HFFc6 (cell line): Measurements from ENCODE around the gene ANXA7. TPM values are rescaled to one million over a fixed set of nuclear protein-coding genes. Genes with fewer than 3 reads are reported as not detected.
A peak's percentile ranks its signal among the peaks of the same experiment; 100 is the strongest.

Experiments used
- DNase-seq: peaks from one replicate; pipeline ENCODE4 v3.0.0-alpha.2; 2018
- H3K27ac Mint-ChIP-seq: 2 replicates; pipeline ENCODE4 v1.8.0; 2020; ENCODE audit warnings: mild to moderate bottlenecking, mixed read lengths
- H3K27me3 Mint-ChIP-seq: 2 replicates; pipeline ENCODE4 v1.8.0; 2021; ENCODE audit warnings: mild to moderate bottlenecking, moderate library complexity, mixed read lengths; ENCODE audit not compliant: insufficient read depth
- H3K36me3 Mint-ChIP-seq: 2 replicates; pipeline ENCODE4 v1.8.0; 2021; ENCODE audit warnings: low read depth, mixed read lengths
- H3K4me1 Mint-ChIP-seq: 2 replicates; pipeline ENCODE4 v1.8.0; 2020; ENCODE audit warnings: low read depth, mixed read lengths
- H3K4me3 Mint-ChIP-seq: 2 replicates; pipeline ENCODE4 v1.8.0; 2020; ENCODE audit warnings: mild to moderate bottlenecking, moderate library complexity, mixed read lengths
- H3K9me3 Mint-ChIP-seq: 2 replicates; pipeline ENCODE4 v1.8.0; 2020; ENCODE audit warnings: mild to moderate bottlenecking, mixed read lengths
- total RNA-seq, 6 experiments: library from RNA; stranded (reverse); fragmentation: NEBNext Ultra II Directional; extraction: Animal tissue kit (Norgen Biotek cat#: 25700); gene quantifications; 2 replicates in 1 of 6; 3 replicates in 5 of 6; pipeline ENCODE4 v1.2.3, GENCODE V29; 2021
- TF ChIP-seq, protein P1 (sequence below): fragments of 200-600 bp; sonication (generic); IDR thresholded peaks from 2 replicates; pipeline ENCODE4 v1.5.0; 2021; ENCODE audit warnings: antibody characterized with exemption, mild to moderate bottlenecking

Gene ANXA7
- total RNA-seq, 6 experiments from 2014 or later: 125 to 167 (median 134) TPM

DNA sequence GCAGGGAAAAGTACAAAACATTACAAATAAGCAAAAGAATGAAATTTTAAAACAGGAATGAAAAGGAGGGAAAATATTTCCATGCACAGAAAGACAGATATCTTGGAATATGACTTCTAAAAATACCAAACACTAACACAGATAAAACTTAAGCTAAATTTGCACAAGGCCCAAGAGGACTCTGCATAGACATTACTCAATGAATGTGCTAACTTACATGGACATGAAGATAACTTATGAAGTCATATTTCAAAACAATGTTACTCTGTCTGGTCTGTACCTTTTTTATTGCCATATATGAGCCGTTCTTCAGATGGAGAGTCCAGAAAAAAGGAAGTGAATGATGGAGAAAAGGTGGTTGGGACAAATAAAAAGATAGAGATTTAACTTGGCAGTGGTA lies 34.5 kb upstream of the ANXA7 start:
- TF ChIP-seq, protein P1, sequence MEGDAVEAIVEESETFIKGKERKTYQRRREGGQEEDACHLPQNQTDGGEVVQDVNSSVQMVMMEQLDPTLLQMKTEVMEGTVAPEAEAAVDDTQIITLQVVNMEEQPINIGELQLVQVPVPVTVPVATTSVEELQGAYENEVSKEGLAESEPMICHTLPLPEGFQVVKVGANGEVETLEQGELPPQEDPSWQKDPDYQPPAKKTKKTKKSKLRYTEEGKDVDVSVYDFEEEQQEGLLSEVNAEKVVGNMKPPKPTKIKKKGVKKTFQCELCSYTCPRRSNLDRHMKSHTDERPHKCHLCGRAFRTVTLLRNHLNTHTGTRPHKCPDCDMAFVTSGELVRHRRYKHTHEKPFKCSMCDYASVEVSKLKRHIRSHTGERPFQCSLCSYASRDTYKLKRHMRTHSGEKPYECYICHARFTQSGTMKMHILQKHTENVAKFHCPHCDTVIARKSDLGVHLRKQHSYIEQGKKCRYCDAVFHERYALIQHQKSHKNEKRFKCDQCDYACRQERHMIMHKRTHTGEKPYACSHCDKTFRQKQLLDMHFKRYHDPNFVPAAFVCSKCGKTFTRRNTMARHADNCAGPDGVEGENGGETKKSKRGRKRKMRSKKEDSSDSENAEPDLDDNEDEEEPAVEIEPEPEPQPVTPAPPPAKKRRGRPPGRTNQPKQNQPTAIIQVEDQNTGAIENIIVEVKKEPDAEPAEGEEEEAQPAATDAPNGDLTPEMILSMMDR: no peak
- Mint-ChIP-seq H3K27me3 (no peaks in the 10 kb centered on the region; the same call in none of the 2 replicates), H3K36me3 (peaks cover 6% of the 10 kb centered on the region), H3K4me3 (no peak overlapping the region), H3K9me3 (no peaks in the 10 kb centered on the region), H3K27ac (no peak overlapping the region), H3K4me1 (no peaks in the 10 kb centered on the region)
- DNase-seq: no peak

DNA sequence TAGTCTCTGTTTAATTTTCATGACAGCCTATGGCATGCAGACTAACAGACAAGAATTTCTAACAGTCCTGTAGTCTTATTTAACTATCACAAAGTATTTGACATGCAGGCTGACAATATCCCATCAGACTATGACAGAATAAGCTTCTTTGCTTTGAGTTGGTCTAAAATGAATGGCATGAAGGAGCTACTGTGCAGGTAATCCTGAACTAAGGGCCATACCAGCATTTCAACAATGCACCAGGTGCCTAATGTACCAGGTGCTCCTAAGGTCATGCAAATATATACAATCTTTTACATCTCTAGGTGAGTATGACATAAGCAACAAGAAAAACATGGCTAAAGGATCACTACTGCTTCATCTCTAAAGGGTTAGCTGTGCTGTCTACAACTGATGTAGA lies 33.1 kb upstream of the ANXA7 start:
- TF ChIP-seq, protein P1: no peak
- H3K36me3 Mint-ChIP-seq: peaks cover 6% of the 10 kb centered on the region
- no peaks in the 10 kb centered on the region for H3K4me1 Mint-ChIP-seq
- no peak for DNase-seq
- H3K27ac Mint-ChIP-seq: no peak overlapping the region
- H3K27me3 Mint-ChIP-seq: no peaks in the 10 kb centered on the region; the same call in none of the 2 replicates
- no peaks in the 10 kb centered on the region for H3K9me3 Mint-ChIP-seq
- no peak overlapping the region for H3K4me3 Mint-ChIP-seq

GRCh38 chr10:73444457-73444856 lies 30.6 kb upstream of the ANXA7 start:
- H3K27me3 Mint-ChIP-seq: no peaks in the 10 kb centered on the region; the same call in 1 of the 2 replicates
- no peak for DNase-seq
- TF ChIP-seq, protein P1: no peak
- peaks cover 6% of the 10 kb centered on the region for H3K36me3 Mint-ChIP-seq
- no peaks in the 10 kb centered on the region for H3K9me3 Mint-ChIP-seq
- peaks cover 21% of the 10 kb centered on the region for H3K4me1 Mint-ChIP-seq
- H3K4me3 Mint-ChIP-seq: no peak overlapping the region
- H3K27ac Mint-ChIP-seq: no peak overlapping the region

DNA sequence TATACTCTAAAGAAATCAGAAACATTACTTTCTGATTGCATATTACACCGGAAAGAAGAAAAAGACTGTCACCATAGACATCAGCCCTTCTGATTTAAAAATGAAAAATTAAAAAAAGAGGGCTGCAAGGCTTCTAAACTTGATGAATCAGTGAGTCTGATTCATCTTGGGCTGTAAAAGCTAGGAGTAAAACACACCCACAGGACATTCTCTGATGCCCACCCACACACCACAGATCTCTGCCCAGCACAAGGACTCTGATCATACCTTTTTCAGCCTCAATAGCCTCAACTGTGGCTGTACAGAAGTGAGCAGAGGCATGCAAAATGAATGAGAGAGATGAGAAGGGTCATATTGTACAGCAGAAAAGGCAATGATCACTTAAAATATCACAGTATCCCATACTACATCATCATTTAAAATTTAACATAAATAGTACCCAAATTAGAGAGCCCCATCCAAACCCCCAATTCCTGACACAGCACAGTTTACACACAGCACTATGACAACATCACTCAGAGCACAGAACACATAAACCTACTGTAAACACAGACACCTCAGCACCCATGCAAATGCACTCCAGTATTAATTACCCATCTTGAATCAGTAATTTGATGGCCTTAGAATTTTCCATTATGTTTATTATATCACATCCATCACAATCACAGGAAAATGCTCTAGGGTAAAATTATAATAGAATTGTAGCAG lies 25.9 kb upstream of the ANXA7 start:
- no peaks in the 10 kb centered on the region for H3K9me3 Mint-ChIP-seq
- peak; percentile 65 for DNase-seq
- TF ChIP-seq, protein P1: no peak
- no peaks in the 10 kb centered on the region for H3K36me3 Mint-ChIP-seq
- H3K27me3 Mint-ChIP-seq: no peaks in the 10 kb centered on the region
- H3K4me1 Mint-ChIP-seq: peaks cover 33% of the 10 kb centered on the region
- H3K27ac Mint-ChIP-seq: peak overlapping the region; percentile 84
- H3K4me3 Mint-ChIP-seq: peak overlapping the region; percentile 41

DNA sequence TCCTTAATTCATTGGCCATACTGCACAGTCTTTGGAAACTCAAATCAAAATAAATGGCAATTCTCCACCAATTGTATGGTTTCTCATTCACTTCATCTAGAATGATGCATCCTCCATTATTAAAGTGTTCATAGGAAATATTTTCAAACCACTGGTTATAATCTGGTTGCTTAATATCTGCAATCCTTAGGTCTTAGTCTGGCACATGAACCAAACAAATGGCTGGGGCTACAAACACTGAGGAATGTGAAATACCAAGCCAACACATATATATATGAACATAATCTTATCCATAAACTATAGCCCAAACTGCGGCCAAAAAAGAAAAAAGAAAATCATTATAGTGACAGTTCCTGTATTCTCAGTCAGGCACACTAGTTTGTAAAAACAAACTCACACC lies 25.2 kb upstream of the ANXA7 start:
- Mint-ChIP-seq H3K4me3 (peak overlapping the region; percentile 41), H3K4me1 (peaks cover 33% of the 10 kb centered on the region), H3K27ac (peak overlapping the region; percentile 84), H3K9me3 (no peaks in the 10 kb centered on the region), H3K36me3 (no peaks in the 10 kb centered on the region), H3K27me3 (no peaks in the 10 kb centered on the region)
- peak; percentile 43 for DNase-seq
- TF ChIP-seq, protein P1: no peak
